Subcutaneous abdominal adipose tissue (tissue), 5 donors: ENCODE results near the gene DNHD1.

Source experiments
- H3K27ac ChIP-seq: one replicate; pipeline ENCODE4 v1.7.0; 2013; ENCODE audit warnings: low read depth, mild to moderate bottlenecking, inconsistent platforms, low read length, moderate library complexity
- H3K27me3 ChIP-seq, 5 donors: one replicate each; pipeline ENCODE4 v1.7.0; 2013; ENCODE audit warnings: low read length in 5 of 5, inconsistent platforms in 1 of 5; ENCODE audit not compliant: control insufficient read depth in 5 of 5, insufficient read depth in 4 of 5
- H3K36me3 ChIP-seq, 5 donors: one replicate each; pipeline ENCODE4 v1.7.0; 2013; ENCODE audit warnings: low read length in 5 of 5; ENCODE audit not compliant: control insufficient read depth in 5 of 5, insufficient read depth in 5 of 5
- H3K4me1 ChIP-seq, 5 donors: one replicate each; pipeline ENCODE4 v1.7.0; 2013; ENCODE audit warnings: low read length in 5 of 5, mild to moderate bottlenecking in 3 of 5, moderate library complexity in 1 of 5; ENCODE audit not compliant: control insufficient read depth in 5 of 5, insufficient read depth in 5 of 5
- H3K4me3 ChIP-seq, 5 donors: one replicate each; pipeline ENCODE4 v1.7.0; 2013; ENCODE audit warnings: low read length in 5 of 5, low read depth in 1 of 5
- H3K9ac ChIP-seq, 5 donors: one replicate each; pipeline ENCODE4 v1.7.0; 2013; ENCODE audit warnings: low read length in 5 of 5, mild to moderate bottlenecking in 4 of 5, moderate library complexity in 3 of 5
- H3K9me3 ChIP-seq, 5 donors: one replicate each; pipeline ENCODE4 v1.7.0; 2013; ENCODE audit warnings: low read length in 5 of 5; ENCODE audit not compliant: control insufficient read depth in 5 of 5
- donor health status: healthy.
- donor health status: healthy.
- donor health status: healthy.
- donor health status: healthy.
- donor health status: healthy.

The DNHD1 gene

GRCh38 chr11:6557063-6557462, 60.0 kb downstream of the DNHD1 start:
- Histone ChIP-seq H3K9ac (no peak overlapping the region), H3K36me3 (peaks cover 0 to 19% (median 4%) of the 10 kb centered on the region in 5 donors), H3K4me3 (no peak overlapping the region), H3K9me3 (no peaks in the 10 kb centered on the region), H3K27ac (no peak overlapping the region), H3K4me1 (no peaks in the 10 kb centered on the region), H3K27me3 (no peaks in the 10 kb centered on the region)

GRCh38 chr11:6557761-6558674, 60.9 kb downstream of the DNHD1 start:
- H3K4me1 ChIP-seq = no peaks in the 10 kb centered on the region
- no peak overlapping the region for H3K9ac ChIP-seq
- H3K36me3 ChIP-seq = peaks cover 0 to 20% (median 8%) of the 10 kb centered on the region in 5 donors
- H3K27me3 ChIP-seq = no peaks in the 10 kb centered on the region
- no peak overlapping the region for H3K27ac ChIP-seq
- H3K9me3 ChIP-seq = no peaks in the 10 kb centered on the region
- H3K4me3 ChIP-seq = no peak overlapping the region

GRCh38 chr11:6559369-6559768, 62.3 kb downstream of the DNHD1 start:
- H3K36me3 ChIP-seq = peaks cover 0 to 33% (median 16%) of the 10 kb centered on the region in 5 donors
- no peaks in the 10 kb centered on the region for H3K27me3 ChIP-seq
- H3K4me3 ChIP-seq = no peak overlapping the region
- no peak overlapping the region for H3K27ac ChIP-seq
- H3K9ac ChIP-seq = no peak overlapping the region
- H3K4me1 ChIP-seq = no peaks in the 10 kb centered on the region
- H3K9me3 ChIP-seq = no peaks in the 10 kb centered on the region

GRCh38 chr11:6561288-6561687, 64.2 kb downstream of the DNHD1 start:
- Histone ChIP-seq H3K4me3 (no peak overlapping the region), H3K9me3 (no peaks in the 10 kb centered on the region), H3K9ac (no peak overlapping the region), H3K27ac (no peak overlapping the region), H3K4me1 (no peaks in the 10 kb centered on the region), H3K36me3 (peaks cover 0 to 41% (median 16%) of the 10 kb centered on the region in 5 donors), H3K27me3 (no peaks in the 10 kb centered on the region)

GRCh38 chr11:6563121-6563619, 66.1 kb downstream of the DNHD1 start:
- H3K9ac ChIP-seq = no peak overlapping the region
- H3K9me3 ChIP-seq = no peaks in the 10 kb centered on the region
- H3K4me1 ChIP-seq = peaks cover under 1 to 3% (median 1%) of the 10 kb centered on the region in 5 donors
- no peaks in the 10 kb centered on the region for H3K27me3 ChIP-seq
- no peak overlapping the region for H3K27ac ChIP-seq
- peaks cover 0 to 42% (median 20%) of the 10 kb centered on the region in 5 donors for H3K36me3 ChIP-seq
- H3K4me3 ChIP-seq = no peak overlapping the region

GRCh38 chr11:6563667-6564066, 66.6 kb downstream of the DNHD1 start:
- Histone ChIP-seq H3K9ac (no peak overlapping the region), H3K4me3 (no peak overlapping the region), H3K4me1 (peaks cover 1 to 8% (median 6%) of the 10 kb centered on the region in 5 donors), H3K9me3 (no peaks in the 10 kb centered on the region), H3K36me3 (peaks cover 0 to 39% (median 20%) of the 10 kb centered on the region in 5 donors), H3K27ac (no peak overlapping the region), H3K27me3 (no peaks in the 10 kb centered on the region)

GRCh38 chr11:6565325-6565724, 68.2 kb downstream of the DNHD1 start:
- Histone ChIP-seq H3K4me3 (no peak overlapping the region), H3K27ac (no peak overlapping the region), H3K9me3 (no peaks in the 10 kb centered on the region), H3K36me3 (peaks cover 0 to 33% (median 17%) of the 10 kb centered on the region in 5 donors), H3K4me1 (peaks cover 1 to 9% (median 8%) of the 10 kb centered on the region in 5 donors), H3K9ac (peak overlapping the region in 1 of 5 donors; percentile 10), H3K27me3 (no peaks in the 10 kb centered on the region)

- H3K27me3 ChIP-seq = no peaks in the 10 kb centered on the region
- H3K4me3 ChIP-seq = no peak overlapping the region
- peaks cover 0 to 41% (median 23%) of the 10 kb centered on the region in 5 donors for H3K36me3 ChIP-seq
- no peaks in the 10 kb centered on the region for H3K9me3 ChIP-seq
- H3K27ac ChIP-seq = no peak overlapping the region
- H3K4me1 ChIP-seq = peaks cover 1 to 9% (median 8%) of the 10 kb centered on the region in 5 donors
- no peak overlapping the region for H3K9ac ChIP-seq
Measured at GRCh38 chr11:6565988-6566703, 69.1 kb downstream of the DNHD1 start.

- Histone ChIP-seq H3K4me3 (no peak overlapping the region), H3K27me3 (no peaks in the 10 kb centered on the region), H3K27ac (no peak overlapping the region), H3K36me3 (peaks cover 0 to 43% (median 23%) of the 10 kb centered on the region in 5 donors), H3K9me3 (no peaks in the 10 kb centered on the region), H3K4me1 (peaks cover 1 to 9% (median 8%) of the 10 kb centered on the region in 5 donors), H3K9ac (no peak overlapping the region)
Measured at GRCh38 chr11:6566704-6567370, 69.8 kb downstream of the DNHD1 start.
